BE2C (cell line): Measurements from ENCODE around the gene PGLYRP3.

Experiments
- DNase-seq: peaks from one replicate; pipeline ENCODE4 v3.0.0-alpha.2; 2020
- H3K27me3 ChIP-seq: fragments of 250-450 bp; sonication (Bioruptor Pico); 2 replicates; pipeline ENCODE4 v1.5.1; 2020; ENCODE audit warnings: mild to moderate bottlenecking
- H3K36me3 ChIP-seq: fragments of 250-450 bp; sonication (Bioruptor Pico); 2 replicates; pipeline ENCODE4 v1.5.1; 2020; ENCODE audit warnings: mild to moderate bottlenecking
- H3K4me1 ChIP-seq: fragments of 250-450 bp; sonication (Bioruptor Pico); 2 replicates; pipeline ENCODE4 v1.5.1; 2020
- H3K4me3 ChIP-seq: 2 replicates; pipeline ENCODE4 v1.5.1; 2011; ENCODE audit warnings: low read depth, low read length
- H3K9me3 ChIP-seq: fragments of 250-450 bp; sonication (Bioruptor Pico); 2 replicates; pipeline ENCODE4 v1.5.1; 2020
- CTCF ChIP-seq: IDR thresholded peaks from 2 replicates; pipeline ENCODE4 v1.5.1; 2012; ENCODE audit warnings: mild to moderate bottlenecking, low read depth, low read length

Gene PGLYRP3

GRCh38 chr1:153262462-153263157, 50.1 kb downstream of the PGLYRP3 start:
- no peaks in the 10 kb centered on the region for H3K36me3 ChIP-seq
- peaks cover 64% of the 10 kb centered on the region for H3K27me3 ChIP-seq
- DNase-seq = no peak
- H3K9me3 ChIP-seq = no peaks in the 10 kb centered on the region
- no peaks in the 10 kb centered on the region for H3K4me1 ChIP-seq
- no peak for TF ChIP-seq CTCF
- no peak overlapping the region for H3K4me3 ChIP-seq

GRCh38 chr1:153262070-153262366, 50.7 kb downstream of the PGLYRP3 start:
- no peaks in the 10 kb centered on the region for H3K4me1 ChIP-seq
- peaks cover 64% of the 10 kb centered on the region for H3K27me3 ChIP-seq
- no peaks in the 10 kb centered on the region for H3K9me3 ChIP-seq
- H3K36me3 ChIP-seq = no peaks in the 10 kb centered on the region
- no peak overlapping the region for H3K4me3 ChIP-seq
- no peak for TF ChIP-seq CTCF
- no peak for DNase-seq

GRCh38 chr1:153261281-153262069, 51.3 kb downstream of the PGLYRP3 start:
- no peak overlapping the region for H3K4me3 ChIP-seq
- peaks cover 64% of the 10 kb centered on the region for H3K27me3 ChIP-seq
- no peak for TF ChIP-seq CTCF
- H3K4me1 ChIP-seq = no peaks in the 10 kb centered on the region
- DNase-seq = peak; percentile 33
- no peaks in the 10 kb centered on the region for H3K9me3 ChIP-seq
- H3K36me3 ChIP-seq = no peaks in the 10 kb centered on the region

GRCh38 chr1:153260585-153261280, 52.0 kb downstream of the PGLYRP3 start:
- Histone ChIP-seq H3K4me3 (no peak overlapping the region), H3K4me1 (no peaks in the 10 kb centered on the region), H3K9me3 (no peaks in the 10 kb centered on the region), H3K36me3 (no peaks in the 10 kb centered on the region), H3K27me3 (peaks cover 61% of the 10 kb centered on the region)
- DNase-seq = no peak
- no peak for TF ChIP-seq CTCF

GRCh38 chr1:153259387-153259786, 53.4 kb downstream of the PGLYRP3 start, which contains the start of gene LORICRIN:
LORICRIN (plus strand) TSS chr1:153259687; CDS start chr1:153260950, 1,263 bp downstream.
- Histone ChIP-seq H3K27me3 (peaks cover 55% of the 10 kb centered on the region), H3K36me3 (no peaks in the 10 kb centered on the region), H3K4me1 (no peaks in the 10 kb centered on the region), H3K9me3 (no peaks in the 10 kb centered on the region), H3K4me3 (no peak within 1 kb of the TSS)
- no peak for DNase-seq
- TF ChIP-seq CTCF = no peak
